Ovary (tissue), 3 donors: ENCODE data around the gene NWD2.

ENCODE experiments used
- EP300 ChIP-seq: sonication (generic); formaldehyde crosslinking; IDR thresholded peaks from one replicate; pipeline ENCODE4 v1.6.1; 2017; ENCODE audit warnings: antibody characterized with exemption
- POLR2A ChIP-seq: fragments of 450-650 bp; IDR thresholded peaks from one replicate; pipeline ENCODE4 v1.6.1; 2017; ENCODE audit warnings: antibody characterized with exemption, mild to moderate bottlenecking, moderate library complexity
- TF ChIP-seq, protein P1 (sequence below), 3 donors: fragments of 450-650 bp in 2 of 3; fragments of 200-600 bp in 1 of 3; IDR thresholded peaks; one replicate each; pipeline versions ENCODE4 v1.5.1 to v1.8.0; 2016 to 2022; ENCODE audit warnings: antibody characterized with exemption in 3 of 3, mild to moderate bottlenecking in 1 of 3
- donor health status: DM: no; HTN: no; CAD: no.

DNA sequence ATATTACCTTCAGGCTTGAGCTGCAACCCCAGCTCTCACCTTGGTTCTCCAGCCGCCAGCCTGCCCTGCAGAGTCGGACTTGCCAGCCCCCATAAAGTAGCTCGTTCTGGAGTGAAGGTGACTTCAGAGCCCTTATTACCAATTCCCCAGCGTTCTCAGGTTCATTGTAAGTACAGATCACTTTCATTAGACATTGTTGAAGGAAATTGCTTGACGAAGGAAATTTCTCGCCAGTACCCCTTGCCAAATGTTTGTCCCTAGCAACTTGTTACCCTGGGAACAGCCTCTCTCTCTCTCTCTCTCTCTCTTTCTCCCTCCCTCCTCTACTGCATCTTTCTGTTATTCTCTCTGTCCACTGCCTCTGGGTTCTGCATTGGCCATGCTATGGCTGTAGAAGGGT lies 153.0 kb downstream of the NWD2 start:
- TF ChIP-seq, protein P1, sequence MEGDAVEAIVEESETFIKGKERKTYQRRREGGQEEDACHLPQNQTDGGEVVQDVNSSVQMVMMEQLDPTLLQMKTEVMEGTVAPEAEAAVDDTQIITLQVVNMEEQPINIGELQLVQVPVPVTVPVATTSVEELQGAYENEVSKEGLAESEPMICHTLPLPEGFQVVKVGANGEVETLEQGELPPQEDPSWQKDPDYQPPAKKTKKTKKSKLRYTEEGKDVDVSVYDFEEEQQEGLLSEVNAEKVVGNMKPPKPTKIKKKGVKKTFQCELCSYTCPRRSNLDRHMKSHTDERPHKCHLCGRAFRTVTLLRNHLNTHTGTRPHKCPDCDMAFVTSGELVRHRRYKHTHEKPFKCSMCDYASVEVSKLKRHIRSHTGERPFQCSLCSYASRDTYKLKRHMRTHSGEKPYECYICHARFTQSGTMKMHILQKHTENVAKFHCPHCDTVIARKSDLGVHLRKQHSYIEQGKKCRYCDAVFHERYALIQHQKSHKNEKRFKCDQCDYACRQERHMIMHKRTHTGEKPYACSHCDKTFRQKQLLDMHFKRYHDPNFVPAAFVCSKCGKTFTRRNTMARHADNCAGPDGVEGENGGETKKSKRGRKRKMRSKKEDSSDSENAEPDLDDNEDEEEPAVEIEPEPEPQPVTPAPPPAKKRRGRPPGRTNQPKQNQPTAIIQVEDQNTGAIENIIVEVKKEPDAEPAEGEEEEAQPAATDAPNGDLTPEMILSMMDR (IDR thresholded peaks at IDR 0.05), result no peak
- no peak for TF ChIP-seq EP300
- no peak for TF ChIP-seq POLR2A
